ENCODE measurements around the gene VPS13A. TPM values are rescaled to one million over a fixed set of nuclear protein-coding genes. Genes with fewer than 3 reads are reported as not detected.
A peak's percentile ranks its signal among the peaks of the same experiment; 100 is the strongest.

The VPS13A gene
- polyA plus RNA-seq (2013): 39.7 TPM

DNA sequence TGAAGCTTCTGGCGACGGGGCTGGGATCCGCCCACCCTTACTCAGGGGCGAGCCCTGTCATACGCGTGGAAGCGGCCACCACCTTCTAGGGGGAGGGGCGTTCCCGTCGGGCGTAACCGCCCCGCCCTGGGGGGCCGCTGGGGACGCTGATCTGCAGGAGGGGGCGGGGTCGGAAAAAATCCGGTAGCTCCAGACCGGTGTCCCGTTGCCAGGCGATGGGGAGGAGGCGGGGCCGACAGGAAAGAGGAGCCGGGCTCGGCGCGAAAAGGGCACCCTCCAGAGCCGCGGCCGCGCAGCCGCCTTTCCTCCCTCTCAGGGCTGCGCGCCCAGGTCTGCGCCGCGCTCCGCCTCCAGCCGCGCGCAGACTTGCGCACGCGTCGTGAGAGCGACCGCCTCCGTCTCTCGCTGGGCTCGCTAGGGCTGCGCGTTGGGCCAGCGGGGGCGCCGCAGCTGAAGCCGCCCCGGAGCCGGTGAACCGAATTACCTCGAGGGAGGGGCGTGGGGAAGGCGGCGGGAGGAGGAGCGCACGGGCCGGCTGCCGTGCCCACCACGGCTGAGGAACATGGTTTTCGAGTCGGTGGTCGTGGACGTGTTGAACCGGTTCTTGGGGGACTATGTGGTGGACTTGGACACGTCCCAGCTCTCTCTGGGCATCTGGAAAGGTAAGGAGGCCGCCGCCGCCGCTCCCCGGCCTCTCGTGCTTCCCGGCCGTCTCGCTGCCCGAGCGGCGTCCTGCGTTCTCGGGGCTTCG, at the start of gene VPS13A:
VPS13A (plus strand) TSS at position 392 of the 751 bp plus-strand sequence; CDS start at position 563, 171 bp downstream.
- CTCF ChIA-PET: interaction anchor here (1.0 to 1.1 kb wide), 2 partner anchors 10 to 43 kb away, joined by 3 to 5 read pairs; no protein-coding TSS in a partner anchor
- Histone ChIP-seq H3K36me3 (ENCODE audit: control insufficient read depth in 4 of 4, insufficient read depth in 4 of 4, low read length in 3 of 4) (no peaks in the 10 kb centered on the region), H3K9me3 (ENCODE audit: control extremely low read depth in 1 of 5, control insufficient read depth in 4 of 5, insufficient read depth in 2 of 5, low read depth in 1 of 5, low read length in 4 of 5) (no peaks in the 10 kb centered on the region), H3K27ac (ENCODE audit: insufficient read depth in 1 of 2, low read depth in 1 of 2, low read length in 2 of 2, poor library complexity in 1 of 2, severe bottlenecking in 2 of 2) (peak within 1 kb of the TSS in 1 of 2 experiments; percentile 81), H3K4me3 (ENCODE audit: control insufficient read depth in 1 of 7, extremely low read depth in 1 of 7, insufficient read depth in 4 of 7, low read depth in 2 of 7, low read length in 6 of 7) (peak within 1 kb of the TSS; percentile 62 to 91 (median 80)), H3K27me3 (replicated peaks in 2 of 5; ENCODE audit: control insufficient read depth in 4 of 5, insufficient read depth in 5 of 5, low read length in 4 of 5) (peaks cover 0 to 2% (median 0%) of the 10 kb centered on the region in 5 experiments), H3K4me1 (ENCODE audit: control extremely low read depth in 1 of 4, control insufficient read depth in 4 of 4, insufficient read depth in 4 of 4, low read length in 3 of 4) (peaks cover 9 to 30% (median 21%) of the 10 kb centered on the region in 4 experiments)
- WGBS (ENCODE audit: insufficient coverage): 0% methylated on average over 73 of the region's 89 CpGs
- POLR2A ChIA-PET: no interaction called here
- DNase-seq: peak; percentile 92 to 96 (median 96)

DNA sequence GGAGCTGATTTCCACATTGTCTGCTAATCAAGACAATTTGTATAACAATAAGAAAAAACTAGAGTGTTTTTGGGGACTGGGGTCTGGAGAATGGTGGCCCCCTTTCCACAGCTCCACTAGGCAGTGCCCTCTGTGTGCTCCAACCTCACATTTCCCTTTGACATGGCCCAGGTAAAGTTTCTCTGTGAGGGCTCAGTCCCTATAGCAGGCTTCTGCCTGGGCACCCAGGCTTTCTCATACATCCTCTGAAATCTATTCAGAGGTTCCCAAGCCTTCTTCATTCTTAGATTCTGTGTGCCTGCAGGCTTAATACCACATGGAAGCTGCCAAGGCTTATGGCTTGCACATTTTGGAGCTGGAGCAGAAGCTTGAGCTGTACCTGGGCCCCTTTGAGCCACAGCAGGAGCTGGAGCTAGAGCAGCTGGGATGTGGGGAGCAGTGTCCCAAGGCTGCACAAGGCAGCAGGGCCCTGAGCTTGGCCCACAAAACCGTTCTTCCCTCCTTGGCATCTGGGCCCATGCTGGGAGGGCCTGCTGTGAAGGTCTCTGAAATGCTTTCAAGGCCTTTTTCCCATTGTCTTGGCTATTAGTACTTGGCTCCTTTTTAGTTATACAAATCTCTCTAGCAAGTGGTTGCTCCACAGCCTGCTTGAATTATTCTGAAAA, 49.1 kb upstream of the VPS13A start:
- Histone ChIP-seq H3K9me3 (ENCODE audit: control extremely low read depth in 1 of 5, control insufficient read depth in 4 of 5, insufficient read depth in 2 of 5, low read depth in 1 of 5, low read length in 4 of 5) (peaks cover 0 to 2% (median 0%) of the 10 kb centered on the region in 5 experiments), H3K36me3 (ENCODE audit: control insufficient read depth in 4 of 4, insufficient read depth in 4 of 4, low read length in 3 of 4) (no peaks in the 10 kb centered on the region), H3K27me3 (replicated peaks in 2 of 5; ENCODE audit: control insufficient read depth in 4 of 5, insufficient read depth in 5 of 5, low read length in 4 of 5) (peaks cover 0 to 8% (median 4%) of the 10 kb centered on the region in 5 experiments), H3K27ac (ENCODE audit: insufficient read depth in 1 of 2, low read depth in 1 of 2, low read length in 2 of 2, poor library complexity in 1 of 2, severe bottlenecking in 2 of 2) (no peak overlapping the region), H3K4me1 (ENCODE audit: control extremely low read depth in 1 of 4, control insufficient read depth in 4 of 4, insufficient read depth in 4 of 4, low read length in 3 of 4) (no peaks in the 10 kb centered on the region), H3K4me3 (ENCODE audit: control insufficient read depth in 1 of 7, extremely low read depth in 1 of 7, insufficient read depth in 4 of 7, low read depth in 2 of 7, low read length in 6 of 7) (no peak overlapping the region)
- ChIA-PET POLR2A (interaction anchor here (0.6 kb wide), 1 partner anchor 790 kb away, joined by 4 read pairs; no protein-coding TSS in a partner anchor), CTCF (interaction anchor here (1.0 kb wide), 1 partner anchor 23 kb away, joined by 3 read pairs; no protein-coding TSS in a partner anchor)
- no peak for DNase-seq
- WGBS (ENCODE audit: insufficient coverage): 100% methylated on average over 1 of the region's 1 CpG

DNA sequence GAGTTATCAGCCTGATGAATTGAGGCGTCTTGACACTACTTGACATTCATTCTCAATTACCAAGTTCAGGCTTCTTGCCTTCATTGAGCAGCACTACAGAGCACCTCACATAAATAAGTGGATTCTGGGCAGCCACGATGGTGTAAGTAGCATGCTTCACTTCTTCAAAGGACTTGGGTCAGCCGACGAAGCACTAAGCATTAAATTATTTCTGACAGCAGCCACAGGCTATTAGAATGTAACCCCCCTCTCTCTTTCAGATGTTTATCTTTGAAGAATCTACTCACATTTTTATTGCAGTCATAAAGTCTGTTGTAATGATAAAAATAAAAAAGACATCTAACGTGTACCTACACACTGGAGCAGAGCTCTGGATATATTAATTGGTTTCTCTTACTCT, 45.9 kb upstream of the VPS13A start:
- Histone ChIP-seq H3K36me3 (ENCODE audit: control insufficient read depth in 4 of 4, insufficient read depth in 4 of 4, low read length in 3 of 4) (no peaks in the 10 kb centered on the region), H3K4me1 (ENCODE audit: control extremely low read depth in 1 of 4, control insufficient read depth in 4 of 4, insufficient read depth in 4 of 4, low read length in 3 of 4) (no peaks in the 10 kb centered on the region), H3K4me3 (ENCODE audit: control insufficient read depth in 1 of 7, extremely low read depth in 1 of 7, insufficient read depth in 4 of 7, low read depth in 2 of 7, low read length in 6 of 7) (no peak overlapping the region), H3K9me3 (ENCODE audit: control extremely low read depth in 1 of 5, control insufficient read depth in 4 of 5, insufficient read depth in 2 of 5, low read depth in 1 of 5, low read length in 4 of 5) (no peaks in the 10 kb centered on the region), H3K27ac (ENCODE audit: insufficient read depth in 1 of 2, low read depth in 1 of 2, low read length in 2 of 2, poor library complexity in 1 of 2, severe bottlenecking in 2 of 2) (no peak overlapping the region), H3K27me3 (replicated peaks in 2 of 5; ENCODE audit: control insufficient read depth in 4 of 5, insufficient read depth in 5 of 5, low read length in 4 of 5) (peaks cover 0 to 6% (median 0%) of the 10 kb centered on the region in 5 experiments)
- no peak for DNase-seq
- 100% methylated on average over 1 of the region's 5 CpGs for WGBS (ENCODE audit: insufficient coverage)
- POLR2A ChIA-PET: no interaction called here
- CTCF ChIA-PET: no interaction called here

DNA sequence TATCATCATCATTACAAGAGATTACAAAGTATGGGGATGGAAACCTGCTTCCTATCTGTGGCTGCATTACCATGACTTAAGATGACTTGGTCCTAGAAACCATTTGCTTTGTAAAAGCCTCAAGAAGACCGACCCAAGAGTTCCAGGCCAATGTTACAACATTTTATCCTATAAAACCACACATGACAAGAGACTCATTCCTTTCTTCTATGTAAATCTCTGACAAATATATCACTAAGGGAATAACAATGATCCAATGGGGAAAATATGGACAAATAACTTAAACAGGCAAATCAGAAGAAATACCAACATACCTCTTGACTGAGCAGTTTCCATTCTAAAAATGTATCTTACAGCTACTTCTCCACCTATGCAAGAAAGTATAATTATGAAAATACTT, 44.3 kb upstream of the VPS13A start:
- peaks cover 0 to 6% (median 0%) of the 10 kb centered on the region in 5 experiments for H3K27me3 ChIP-seq (replicated peaks in 2 of 5; ENCODE audit: control insufficient read depth in 4 of 5, insufficient read depth in 5 of 5, low read length in 4 of 5)
- no peak overlapping the region for H3K27ac ChIP-seq (ENCODE audit: insufficient read depth in 1 of 2, low read depth in 1 of 2, low read length in 2 of 2, poor library complexity in 1 of 2, severe bottlenecking in 2 of 2)
- H3K4me3 ChIP-seq (ENCODE audit: control insufficient read depth in 1 of 7, extremely low read depth in 1 of 7, insufficient read depth in 4 of 7, low read depth in 2 of 7, low read length in 6 of 7): no peak overlapping the region
- WGBS (ENCODE audit: insufficient coverage): no CpG with 5 or more reads among the region's 1 CpG
- CTCF ChIA-PET: no interaction called here
- H3K36me3 ChIP-seq (ENCODE audit: control insufficient read depth in 4 of 4, insufficient read depth in 4 of 4, low read length in 3 of 4): no peaks in the 10 kb centered on the region
- DNase-seq: no peak
- POLR2A ChIA-PET: no interaction called here
- H3K4me1 ChIP-seq (ENCODE audit: control extremely low read depth in 1 of 4, control insufficient read depth in 4 of 4, insufficient read depth in 4 of 4, low read length in 3 of 4): no peaks in the 10 kb centered on the region
- no peaks in the 10 kb centered on the region for H3K9me3 ChIP-seq (ENCODE audit: control extremely low read depth in 1 of 5, control insufficient read depth in 4 of 5, insufficient read depth in 2 of 5, low read depth in 1 of 5, low read length in 4 of 5)

DNA sequence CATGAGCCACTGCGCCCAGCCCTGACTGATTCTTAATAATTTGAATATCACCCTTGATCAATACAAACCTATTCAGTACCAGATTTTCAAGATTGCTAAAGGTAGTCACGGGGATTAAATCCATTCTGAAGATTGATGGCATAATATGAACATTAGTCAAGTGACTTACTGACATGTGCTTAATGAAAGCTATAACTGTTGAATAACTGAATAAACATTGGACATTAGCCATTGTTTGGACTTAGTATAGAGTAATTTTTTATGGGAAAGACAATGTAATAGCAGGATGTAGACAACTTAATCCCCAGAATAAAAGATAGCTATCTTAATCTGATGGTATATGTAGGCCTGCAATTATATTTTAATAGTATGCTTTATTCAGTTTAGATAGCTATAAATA, 35.0 kb upstream of the VPS13A start:
- H3K27ac ChIP-seq (ENCODE audit: insufficient read depth in 1 of 2, low read depth in 1 of 2, low read length in 2 of 2, poor library complexity in 1 of 2, severe bottlenecking in 2 of 2): no peak overlapping the region
- no peak overlapping the region for H3K4me3 ChIP-seq (ENCODE audit: control insufficient read depth in 1 of 7, extremely low read depth in 1 of 7, insufficient read depth in 4 of 7, low read depth in 2 of 7, low read length in 6 of 7)
- H3K4me1 ChIP-seq (ENCODE audit: control extremely low read depth in 1 of 4, control insufficient read depth in 4 of 4, insufficient read depth in 4 of 4, low read length in 3 of 4): no peaks in the 10 kb centered on the region
- H3K36me3 ChIP-seq (ENCODE audit: control insufficient read depth in 4 of 4, insufficient read depth in 4 of 4, low read length in 3 of 4): no peaks in the 10 kb centered on the region
- H3K27me3 ChIP-seq (replicated peaks in 2 of 5; ENCODE audit: control insufficient read depth in 4 of 5, insufficient read depth in 5 of 5, low read length in 4 of 5): peaks cover 0 to 2% (median 0%) of the 10 kb centered on the region in 5 experiments
- CTCF ChIA-PET: no interaction called here
- DNase-seq: no peak
- POLR2A ChIA-PET: no interaction called here
- 100% methylated on average over 1 of the region's 2 CpGs for whole genome bisulfite sequencing (ENCODE audit: insufficient coverage)
- no peaks in the 10 kb centered on the region for H3K9me3 ChIP-seq (ENCODE audit: control extremely low read depth in 1 of 5, control insufficient read depth in 4 of 5, insufficient read depth in 2 of 5, low read depth in 1 of 5, low read length in 4 of 5)

DNA sequence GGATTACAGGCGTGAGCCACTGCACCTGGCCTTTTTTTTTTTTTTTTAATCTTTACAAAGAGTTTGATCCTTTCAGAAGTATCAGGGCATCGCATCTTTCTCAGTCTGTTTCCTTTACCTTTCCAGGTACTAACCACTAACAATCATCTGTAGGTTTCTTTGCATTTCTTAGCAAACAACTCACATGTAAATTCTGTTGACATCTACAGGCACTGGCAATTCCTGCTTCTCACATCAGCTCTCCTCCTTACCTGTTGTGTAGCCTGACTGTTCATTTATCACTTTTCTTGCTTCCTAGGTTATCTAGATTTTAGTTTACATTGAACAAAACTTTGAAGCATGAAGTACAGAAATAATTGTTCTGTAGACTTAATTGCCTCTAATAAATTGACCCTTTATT, 27.5 kb upstream of the VPS13A start:
- Histone ChIP-seq H3K27me3 (replicated peaks in 2 of 5; ENCODE audit: control insufficient read depth in 4 of 5, insufficient read depth in 5 of 5, low read length in 4 of 5) (peaks cover 0 to 6% (median 3%) of the 10 kb centered on the region in 5 experiments), H3K36me3 (ENCODE audit: control insufficient read depth in 4 of 4, insufficient read depth in 4 of 4, low read length in 3 of 4) (no peaks in the 10 kb centered on the region), H3K9me3 (ENCODE audit: control extremely low read depth in 1 of 5, control insufficient read depth in 4 of 5, insufficient read depth in 2 of 5, low read depth in 1 of 5, low read length in 4 of 5) (no peaks in the 10 kb centered on the region), H3K4me3 (ENCODE audit: control insufficient read depth in 1 of 7, extremely low read depth in 1 of 7, insufficient read depth in 4 of 7, low read depth in 2 of 7, low read length in 6 of 7) (no peak overlapping the region), H3K27ac (ENCODE audit: insufficient read depth in 1 of 2, low read depth in 1 of 2, low read length in 2 of 2, poor library complexity in 1 of 2, severe bottlenecking in 2 of 2) (no peak overlapping the region), H3K4me1 (ENCODE audit: control extremely low read depth in 1 of 4, control insufficient read depth in 4 of 4, insufficient read depth in 4 of 4, low read length in 3 of 4) (no peaks in the 10 kb centered on the region)
- ChIA-PET POLR2A (no interaction called here), CTCF (interaction anchor here (0.7 to 2.9 kb wide), 6 partner anchors 13 to 340 kb away, joined by 3 to 10 read pairs (median 4); no protein-coding TSS in a partner anchor)
- no peak for DNase-seq
- 88% methylated on average over 2 of the region's 2 CpGs for WGBS (ENCODE audit: insufficient coverage)

DNA sequence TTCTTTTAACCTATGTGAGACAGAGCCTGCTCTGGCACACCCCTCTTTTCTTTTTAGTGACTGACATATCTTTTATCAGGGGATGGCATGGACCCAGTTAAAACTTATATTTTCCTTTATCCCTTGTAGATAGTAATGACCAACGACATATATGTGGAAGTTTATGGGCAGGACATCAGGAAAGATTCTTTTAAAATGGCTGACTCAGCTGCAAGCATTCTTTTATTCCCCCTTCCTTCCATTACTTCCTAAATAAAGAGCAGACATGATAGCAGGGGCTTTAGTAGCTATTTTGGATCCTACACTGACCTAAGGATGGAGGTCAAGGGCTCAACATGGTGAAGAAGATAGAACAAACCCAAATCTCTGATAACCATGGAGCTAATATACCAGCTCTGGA, 25.0 kb upstream of the VPS13A start:
- no peaks in the 10 kb centered on the region for H3K9me3 ChIP-seq (ENCODE audit: control extremely low read depth in 1 of 5, control insufficient read depth in 4 of 5, insufficient read depth in 2 of 5, low read depth in 1 of 5, low read length in 4 of 5)
- no CpG with 5 or more reads among the region's 1 CpG for WGBS (ENCODE audit: insufficient coverage)
- H3K36me3 ChIP-seq (ENCODE audit: control insufficient read depth in 4 of 4, insufficient read depth in 4 of 4, low read length in 3 of 4): no peaks in the 10 kb centered on the region
- H3K27ac ChIP-seq (ENCODE audit: insufficient read depth in 1 of 2, low read depth in 1 of 2, low read length in 2 of 2, poor library complexity in 1 of 2, severe bottlenecking in 2 of 2): no peak overlapping the region
- DNase-seq: no peak
- ChIA-PET POLR2A (no interaction called here), CTCF (interaction anchor here (1.1 to 1.6 kb wide), 3 partner anchors 11 to 15 kb away, joined by 3 to 5 read pairs (median 4); no protein-coding TSS in a partner anchor)
- no peak overlapping the region for H3K4me3 ChIP-seq (ENCODE audit: control insufficient read depth in 1 of 7, extremely low read depth in 1 of 7, insufficient read depth in 4 of 7, low read depth in 2 of 7, low read length in 6 of 7)
- no peaks in the 10 kb centered on the region for H3K4me1 ChIP-seq (ENCODE audit: control extremely low read depth in 1 of 4, control insufficient read depth in 4 of 4, insufficient read depth in 4 of 4, low read length in 3 of 4)
- peaks cover 2 to 6% (median 3%) of the 10 kb centered on the region in 5 experiments for H3K27me3 ChIP-seq (replicated peaks in 2 of 5; ENCODE audit: control insufficient read depth in 4 of 5, insufficient read depth in 5 of 5, low read length in 4 of 5)

Measured in common myeloid progenitor, CD34-positive (primary cell).